Caco-2 (cell line): ENCODE data around the gene PLA2G4D. TPM values are rescaled to one million over a fixed set of nuclear protein-coding genes. Genes with fewer than 3 reads are reported as not detected.

Experiments used
- BruUV-seq: library from RNA; stranded (reverse); fragments of 400-500 nt; replicated peaks from 2 replicates; lab custom pipeline; 2021; lab: Mats Ljungman, UMichigan
- CTCF ChIA-PET: fragments of 300-600 bp; sonication (Branson Sonifier 250); formaldehyde crosslinking; loops from one replicate; lab custom pipeline; 2022; ENCODE audit warnings: antibody characterized with exemption; lab: Charles Lee
- POLR2A ChIA-PET: fragments of 300-600 bp; sonication (Branson Sonifier 250); formaldehyde crosslinking; loops from one replicate; lab custom pipeline; 2022; ENCODE audit warnings: antibody characterized with exemption; lab: Charles Lee
- DNase-seq, 2 experiments: peaks; one replicate each; pipeline versions ENCODE4 v3.0.0 to v3.0.0-alpha.2; 2020 to 2022
- H3K27me3 ChIP-seq: replicated peaks from 2 replicates; pipeline ENCODE4 v1.6.0; 2011; ENCODE audit warnings: low read length; ENCODE audit not compliant: control insufficient read depth, insufficient read depth
- H3K36me3 ChIP-seq: 2 replicates; pipeline ENCODE4 v1.5.1; 2011; ENCODE audit warnings: low read length; ENCODE audit not compliant: control insufficient read depth, insufficient read depth
- H3K4me1 ChIP-seq: fragments of 250-450 bp; sonication (Bioruptor Pico); 2 replicates; pipeline ENCODE4 v1.5.1; 2020; ENCODE audit warnings: mild to moderate bottlenecking
- H3K4me3 ChIP-seq: 2 replicates; pipeline ENCODE4 v1.5.1; 2011; ENCODE audit warnings: low read depth, mild to moderate bottlenecking, control low read depth, low read length
- H3K9me3 ChIP-seq: fragments of 250-450 bp; sonication (Bioruptor Pico); 2 replicates; pipeline ENCODE4 v1.5.1; 2020; ENCODE audit warnings: mild to moderate bottlenecking, moderate library complexity
- H3K27ac Mint-ChIP-seq: one replicate; pipeline ENCODE4 v1.8.0; 2022; ENCODE audit warnings: mixed read lengths; ENCODE audit not compliant: unreplicated experiment
- H3K27me3 Mint-ChIP-seq: one replicate; pipeline ENCODE4 v1.8.0; 2022; ENCODE audit warnings: mixed read lengths; ENCODE audit not compliant: insufficient read depth, unreplicated experiment
- H3K36me3 Mint-ChIP-seq: one replicate; pipeline ENCODE4 v1.8.0; 2022; ENCODE audit warnings: mild to moderate bottlenecking, mixed read lengths; ENCODE audit not compliant: insufficient read depth, unreplicated experiment
- H3K4me1 Mint-ChIP-seq: one replicate; pipeline ENCODE4 v1.8.0; 2022; ENCODE audit warnings: low read depth, mixed read lengths; ENCODE audit not compliant: unreplicated experiment
- H3K4me3 Mint-ChIP-seq: one replicate; pipeline ENCODE4 v1.8.0; 2022; ENCODE audit warnings: mild to moderate bottlenecking, moderate library complexity, mixed read lengths; ENCODE audit not compliant: unreplicated experiment
- H3K9me3 Mint-ChIP-seq: one replicate; pipeline ENCODE4 v1.8.0; 2022; ENCODE audit warnings: mixed read lengths; ENCODE audit not compliant: unreplicated experiment
- CTCF ChIP-seq, 2 experiments: fragments of 200-600 bp in 1 of 2; IDR thresholded peaks; 1 replicate in 1 of 2; 2 replicates in 1 of 2; pipeline versions ENCODE4 v1.5.1 to v1.8.0; 2011 to 2022; ENCODE audit warnings: antibody characterized with exemption in 1 of 2, control low read depth in 1 of 2, inconsistent platforms in 1 of 2, low read depth in 1 of 2, low read length in 1 of 2, mild to moderate bottlenecking in 1 of 2, moderate library complexity in 1 of 2; ENCODE audit not compliant: insufficient read depth in 1 of 2, severe bottlenecking in 1 of 2, unreplicated experiment in 1 of 2
- intact Hi-C: fragments of 100-400 bp; cut with micrococcal nuclease; formaldehyde crosslinking; loops from one replicate; pipeline ENCODE4 v1.10.0; 2022; ENCODE audit not compliant: unreplicated experiment
- total RNA-seq: library from RNA; stranded (reverse); gene quantifications from 2 replicates; pipeline ENCODE4 v1.2.3, GENCODE V29; 2022

Gene PLA2G4D
- total RNA-seq, 1 experiment from 2014 or later, result not detected

DNA sequence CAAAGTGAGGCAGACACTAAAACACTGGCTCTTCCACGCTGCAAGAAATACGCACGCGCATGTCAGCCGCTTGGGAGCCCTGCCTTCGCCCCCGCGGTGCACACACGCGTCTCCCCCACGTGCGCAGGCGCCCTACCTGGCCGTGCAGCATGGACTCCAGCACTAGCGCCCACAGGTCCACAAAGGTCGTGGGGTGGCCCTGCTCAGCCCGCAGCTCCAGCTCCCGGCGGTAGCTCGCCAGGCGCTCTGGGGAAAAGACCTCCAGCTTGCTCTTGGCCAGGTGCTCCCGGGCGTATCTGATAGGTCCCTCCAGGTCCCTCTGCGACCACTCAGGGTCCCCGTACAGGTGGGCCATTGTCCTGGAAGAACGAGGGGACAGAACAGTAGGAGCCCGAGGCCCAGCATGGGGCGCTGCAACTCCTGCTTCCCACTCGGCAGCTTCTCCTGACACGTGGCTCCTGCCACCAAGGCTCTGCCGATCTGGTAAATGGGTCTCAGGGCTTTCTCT, 14.9 kb downstream of the PLA2G4D start:
- no TSS peak for BruUV-seq

DNA sequence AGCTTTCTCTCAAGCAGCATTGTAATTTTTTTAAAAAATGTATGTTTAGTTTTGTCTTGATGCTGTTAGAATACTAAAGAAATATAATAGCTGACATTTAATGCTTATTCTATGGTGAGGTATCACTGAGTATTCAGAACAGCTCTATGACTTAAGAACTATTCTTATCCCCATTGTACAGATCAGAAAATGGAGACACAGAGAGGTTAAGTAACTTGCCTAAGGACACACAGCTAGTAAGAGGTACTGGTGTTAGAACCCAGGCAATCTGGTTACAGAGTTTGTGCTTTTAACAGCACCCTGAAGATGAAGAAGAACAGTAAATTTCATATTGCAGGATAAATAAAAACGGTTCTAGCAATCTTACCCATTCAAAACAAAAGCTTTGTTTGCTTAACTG, 15.5 kb downstream of the PLA2G4D start:
- no peak overlapping the region for H3K4me3 ChIP-seq
- no peak overlapping the region for H3K27ac Mint-ChIP-seq
- peaks cover 7% of the 10 kb centered on the region for H3K4me1 Mint-ChIP-seq
- H3K27me3 ChIP-seq, result no peaks in the 10 kb centered on the region
- no peak for DNase-seq
- TF ChIP-seq CTCF (IDR thresholded peaks at IDR 0.05; ENCODE audit: insufficient read depth in 1 of 2, low read depth in 1 of 2, low read length in 1 of 2, severe bottlenecking in 1 of 2, unreplicated experiment in 1 of 2), result no peak
- no peaks in the 10 kb centered on the region for H3K36me3 Mint-ChIP-seq
- H3K27me3 Mint-ChIP-seq, result no peaks in the 10 kb centered on the region
- no TSS peak for BruUV-seq
- intact Hi-C loops, result no loop called here
- no peaks in the 10 kb centered on the region for H3K36me3 ChIP-seq
- H3K4me3 Mint-ChIP-seq, result no peak overlapping the region
- no peaks in the 10 kb centered on the region for H3K9me3 Mint-ChIP-seq
- ChIA-PET POLR2A (no interaction called here), CTCF (interaction anchor here (0.6 to 0.7 kb wide), 2 partner anchors 13 to 232 kb away, joined by 3 to 4 read pairs; no protein-coding TSS in a partner anchor)
- H3K4me1 ChIP-seq, result peaks cover 5% of the 10 kb centered on the region; the same call in 1 of the 2 replicates
- no peaks in the 10 kb centered on the region for H3K9me3 ChIP-seq

More for the DNA sequence above, 14.9 kb downstream of the PLA2G4D start:
- Histone ChIP-seq H3K4me1 (peaks cover 5% of the 10 kb centered on the region; the same call in 1 of the 2 replicates), H3K9me3 (no peaks in the 10 kb centered on the region), H3K36me3 (no peaks in the 10 kb centered on the region), H3K4me3 (no peak overlapping the region), H3K27me3 (no peaks in the 10 kb centered on the region)
- Mint-ChIP-seq H3K4me1 (peaks cover 12% of the 10 kb centered on the region), H3K9me3 (no peaks in the 10 kb centered on the region), H3K4me3 (no peak overlapping the region), H3K27ac (no peak overlapping the region), H3K27me3 (no peaks in the 10 kb centered on the region), H3K36me3 (no peaks in the 10 kb centered on the region)
- intact Hi-C loops, result no loop called here
- ChIA-PET CTCF (interaction anchor here (0.6 kb wide), 1 partner anchor 14 kb away, joined by 3 read pairs; no protein-coding TSS in a partner anchor), POLR2A (no interaction called here)
- TF ChIP-seq CTCF (IDR thresholded peaks at IDR 0.05; ENCODE audit: insufficient read depth in 1 of 2, low read depth in 1 of 2, low read length in 1 of 2, severe bottlenecking in 1 of 2, unreplicated experiment in 1 of 2), result no peak
- no peak for DNase-seq

GRCh38 chr15:42077689-42078088, 16.7 kb downstream of the PLA2G4D start:
- H3K36me3 ChIP-seq, result no peaks in the 10 kb centered on the region
- POLR2A ChIA-PET, result no interaction called here
- DNase-seq, result no peak
- no peaks in the 10 kb centered on the region for H3K9me3 Mint-ChIP-seq
- peaks cover 12% of the 10 kb centered on the region; the same call in 1 of the 2 replicates for H3K4me1 ChIP-seq
- no TSS peak for BruUV-seq
- no peak overlapping the region for H3K27ac Mint-ChIP-seq
- no peaks in the 10 kb centered on the region for H3K9me3 ChIP-seq
- CTCF ChIA-PET, result no interaction called here
- H3K4me1 Mint-ChIP-seq, result peaks cover 7% of the 10 kb centered on the region
- TF ChIP-seq CTCF (IDR thresholded peaks at IDR 0.05; ENCODE audit: insufficient read depth in 1 of 2, low read depth in 1 of 2, low read length in 1 of 2, severe bottlenecking in 1 of 2, unreplicated experiment in 1 of 2), result no peak
- no peaks in the 10 kb centered on the region for H3K36me3 Mint-ChIP-seq
- H3K4me3 Mint-ChIP-seq, result no peak overlapping the region
- H3K4me3 ChIP-seq, result no peak overlapping the region
- H3K27me3 ChIP-seq, result no peaks in the 10 kb centered on the region
- intact Hi-C loops, result no loop called here
- H3K27me3 Mint-ChIP-seq, result no peaks in the 10 kb centered on the region
